Measurements from ENCODE around the gene ERICH3.

- TF ChIP-seq POLR2A (IDR thresholded peaks at IDR 0.05): no peak
- TF ChIP-seq EP300 (IDR thresholded peaks at IDR 0.05): no peak
Measured at GRCh38 chr1:74699331-74699730, 25.7 kb upstream of the ERICH3 start.
